NCI-H345 treated with DMSO at 0.1 percent for 48 hours (cell line): ENCODE results near the gene CYP46A1.
"Not testable (repeated sequence)": the region's sequence is repeated elsewhere in the genome, so short reads cannot be mapped to it uniquely, and the experiment has no call there.

Source experiments
- DNase-seq: peaks from one replicate; lab custom pipeline; 2025; ENCODE audit not compliant: unreplicated experiment; lab: John Stamatoyannopoulos, UW

CYP46A1 gene

DNA sequence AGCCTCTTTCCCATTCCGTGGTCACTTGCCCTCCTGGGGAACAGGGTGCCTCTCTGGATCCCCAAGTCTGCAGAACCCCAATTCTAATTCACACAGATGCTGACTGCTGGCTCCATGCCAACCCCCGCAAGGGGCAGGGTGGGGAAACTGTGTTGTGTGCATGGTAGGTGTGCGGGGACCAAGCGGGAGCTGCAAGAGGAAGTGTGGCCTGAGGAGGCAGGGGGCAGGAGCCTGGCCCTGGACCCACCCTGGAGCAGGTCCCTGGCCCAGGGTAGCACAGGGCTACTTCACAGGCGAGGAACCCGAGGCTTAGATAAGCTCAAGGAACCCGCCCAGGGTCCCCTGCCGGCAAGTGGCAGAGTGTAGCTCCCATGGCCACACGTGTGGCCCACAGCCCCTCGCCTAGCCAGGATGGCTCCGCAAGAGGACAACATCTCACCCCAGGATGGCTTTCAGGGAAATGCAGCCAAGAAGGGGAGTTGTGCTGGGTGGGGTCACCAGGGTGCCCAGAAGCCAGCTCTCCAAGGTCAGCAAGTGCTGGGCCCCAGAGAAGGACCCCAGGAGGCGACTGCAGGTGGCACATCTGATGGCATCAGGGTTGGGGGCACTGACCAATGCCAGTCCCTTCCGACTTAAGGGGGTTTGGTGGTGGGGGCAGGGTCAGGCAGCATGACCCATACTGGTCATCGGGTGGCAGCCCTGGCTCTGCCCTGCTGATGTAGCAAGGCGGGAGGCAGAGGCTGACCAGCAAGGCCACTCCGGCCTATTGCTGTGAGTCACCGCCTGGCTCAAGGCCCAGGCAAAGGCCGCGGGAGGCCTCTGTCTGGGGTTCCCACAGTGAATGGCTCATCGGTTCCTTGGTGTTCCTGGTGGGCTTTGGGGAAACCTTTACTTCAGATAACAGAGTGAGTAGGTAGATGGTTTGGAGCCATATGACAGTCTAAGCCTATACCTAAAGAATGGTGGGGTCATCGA, 71.8 kb downstream of the CYP46A1 start:
- no peak for DNase-seq

DNA sequence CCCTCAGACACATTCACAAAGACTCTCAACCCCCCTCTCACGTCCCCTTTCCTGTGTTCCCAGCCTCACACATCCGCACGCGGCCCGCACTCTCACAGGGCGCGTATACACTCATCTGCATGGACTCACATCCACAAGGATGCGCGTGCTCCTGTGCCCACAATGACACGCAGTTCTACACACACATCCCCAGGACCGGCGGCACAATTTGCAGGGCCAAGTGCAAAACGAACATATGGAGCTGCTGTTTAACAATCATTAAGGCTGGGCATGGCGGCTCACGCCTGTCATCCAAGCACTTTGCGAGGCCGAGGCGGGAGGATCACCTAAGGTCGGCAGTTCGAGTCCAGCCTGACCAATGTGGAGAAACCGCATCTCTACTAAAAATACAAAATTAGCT, 72.7 kb downstream of the CYP46A1 start:
- no peak for DNase-seq

DNA sequence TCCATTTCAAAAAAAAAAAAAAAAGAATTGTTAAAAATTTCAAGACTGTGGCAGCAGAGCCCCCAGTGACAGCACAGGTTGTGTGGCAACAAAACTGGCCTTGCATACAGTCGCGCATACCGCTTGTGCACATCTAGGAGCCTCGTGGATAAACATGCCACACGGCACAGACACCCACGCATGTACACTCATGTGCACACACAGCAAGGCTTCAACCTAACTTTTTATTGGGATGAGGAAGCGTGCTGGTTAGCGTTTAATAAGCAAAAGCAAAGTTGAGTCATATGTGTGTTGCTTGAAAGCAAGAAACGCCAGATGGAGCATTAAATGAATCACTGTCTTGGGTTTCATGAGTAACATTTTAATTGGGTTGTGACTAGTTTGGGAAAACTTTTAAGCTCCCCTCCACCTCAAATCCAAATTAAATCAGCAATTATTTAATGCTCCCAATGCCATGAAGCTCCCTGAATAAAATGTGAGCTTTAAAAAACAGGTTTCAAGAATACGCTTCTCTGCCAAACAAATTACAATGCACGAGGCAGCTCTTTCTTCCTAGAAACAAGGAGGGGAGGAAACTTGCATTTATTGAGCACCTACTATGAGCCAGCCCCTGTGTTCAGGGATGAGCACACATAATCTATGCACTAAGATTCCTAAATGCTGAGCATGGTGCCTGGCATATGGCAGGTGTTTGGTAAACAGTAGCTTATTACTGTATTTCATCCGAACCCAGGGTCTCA, 73.4 kb downstream of the CYP46A1 start:
- no peak for DNase-seq

DNA sequence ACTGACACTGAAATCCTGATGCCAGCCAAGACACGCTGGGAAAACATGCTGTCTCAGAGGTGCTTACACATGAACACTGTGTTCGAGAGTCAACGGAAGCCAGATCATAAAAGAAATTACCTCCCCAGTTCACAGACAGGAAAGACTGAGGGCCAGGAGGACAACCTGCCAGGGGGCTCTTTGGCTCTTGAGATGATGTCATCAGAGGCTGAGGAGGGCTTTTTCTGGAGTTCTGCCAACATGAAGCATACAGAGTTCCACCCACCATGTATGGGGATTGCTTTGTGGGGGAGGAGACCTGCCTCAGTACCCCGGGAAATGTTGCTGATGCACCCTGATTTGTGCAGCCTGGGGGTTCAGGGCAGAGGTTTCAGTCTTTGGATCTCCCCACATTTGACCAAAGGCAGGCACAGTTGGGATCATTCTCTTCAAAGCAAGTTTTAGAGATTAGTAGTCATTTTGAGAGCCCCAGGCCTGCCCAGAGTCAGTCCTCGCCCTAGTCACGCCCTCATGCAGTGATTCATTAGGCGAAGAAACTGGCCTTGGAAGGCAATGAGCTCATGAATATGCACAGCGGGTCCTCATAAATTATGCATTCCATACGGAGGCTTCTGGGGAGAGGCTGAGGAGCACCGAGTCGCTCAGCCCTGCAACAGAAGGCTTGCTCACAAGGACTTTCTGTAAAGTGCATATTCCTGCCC, 74.2 kb downstream of the CYP46A1 start:
- no peak for DNase-seq

DNA sequence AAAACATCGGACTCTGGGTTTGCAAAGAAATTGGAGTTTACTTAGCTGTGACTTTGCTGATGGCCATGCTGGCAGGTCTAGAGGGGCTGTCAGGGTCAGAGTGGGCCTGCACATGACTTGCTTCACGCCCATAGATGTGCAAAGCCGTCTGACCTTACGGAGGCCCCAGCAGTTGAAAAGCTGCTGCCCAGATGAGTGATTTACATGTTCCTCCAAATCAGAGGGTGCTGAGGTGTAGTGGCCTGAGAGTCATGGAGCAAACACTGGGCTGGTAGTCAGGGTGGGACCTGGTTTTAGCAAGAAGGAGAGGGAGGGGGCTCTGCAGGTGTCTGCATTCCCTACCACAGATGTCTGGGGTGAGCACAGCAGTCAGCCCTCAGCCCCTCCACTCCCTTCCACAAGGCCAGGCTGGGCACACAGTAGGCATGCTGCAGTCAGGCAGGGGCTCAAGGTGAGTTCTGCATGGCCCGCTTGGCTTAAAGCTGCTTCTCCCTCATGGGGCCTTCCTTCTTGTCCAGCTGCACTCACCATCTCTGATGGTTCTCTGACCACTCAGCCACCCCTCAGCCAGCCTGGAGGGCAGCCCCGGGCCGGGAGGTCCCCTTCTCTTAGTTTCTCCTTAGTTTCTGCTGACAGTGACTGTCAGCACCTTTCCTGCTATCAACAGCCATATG, 74.9 kb downstream of the CYP46A1 start:
- no peak for DNase-seq

DNA sequence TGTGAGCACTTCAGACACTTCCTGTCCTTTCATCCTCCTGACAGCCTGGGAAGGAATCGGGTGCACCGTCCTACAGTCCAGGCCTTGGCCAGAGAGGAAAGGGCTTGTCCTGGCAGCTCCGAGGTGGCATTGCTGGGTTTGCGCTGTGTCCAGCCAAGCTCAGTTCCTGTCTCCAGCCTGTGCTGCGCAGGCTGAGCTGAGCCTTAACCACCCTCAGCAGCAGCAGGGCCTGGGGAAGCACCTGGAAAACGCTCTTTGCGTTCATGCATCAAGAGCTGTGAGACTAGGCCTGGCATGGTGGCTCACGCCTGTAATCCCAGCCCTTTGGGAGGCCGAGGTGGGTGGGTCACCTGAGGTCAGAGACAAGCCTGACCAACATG, 75.4 kb downstream of the CYP46A1 start:
- no peak for DNase-seq

DNA sequence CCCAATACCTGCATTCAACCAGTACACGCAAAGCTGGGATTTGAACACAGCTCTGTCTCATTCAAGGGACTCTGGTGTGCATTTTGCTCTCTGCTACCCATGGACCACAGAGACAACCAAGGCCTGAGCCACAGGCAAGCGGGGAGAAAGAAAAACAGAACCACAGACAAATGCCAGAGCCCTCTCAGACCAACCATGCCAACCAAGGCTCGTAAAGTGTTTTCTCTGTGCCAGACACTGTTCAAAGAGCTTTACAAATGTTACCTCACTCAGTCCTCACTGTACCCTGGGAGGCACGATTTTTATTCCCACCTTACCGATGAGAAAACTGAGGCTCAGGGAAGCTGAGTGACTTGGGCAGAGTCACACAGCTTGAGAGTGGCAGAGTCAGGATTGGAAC, 76.7 kb downstream of the CYP46A1 start:
- no peak for DNase-seq

DNA sequence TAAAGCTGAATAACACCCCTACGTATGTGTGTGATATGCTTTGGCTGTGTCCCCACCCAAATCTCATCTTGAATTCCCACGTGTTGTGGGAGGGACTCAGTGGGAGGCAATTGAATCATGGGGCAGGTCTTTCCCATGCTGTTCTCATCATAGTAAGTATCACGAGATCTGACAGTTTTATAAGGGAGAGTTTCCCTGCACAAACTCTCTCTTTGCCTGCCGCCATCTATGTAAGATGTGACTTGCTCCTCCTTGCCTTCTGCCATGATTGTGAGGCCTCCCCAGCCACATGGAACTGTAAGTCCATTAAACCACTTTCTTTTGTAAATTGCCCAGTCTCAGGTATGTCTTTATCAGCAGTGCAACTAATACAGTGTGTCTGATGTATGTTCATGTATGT, 78.8 kb downstream of the CYP46A1 start:
- not testable (repeated sequence) for DNase-seq

DNA sequence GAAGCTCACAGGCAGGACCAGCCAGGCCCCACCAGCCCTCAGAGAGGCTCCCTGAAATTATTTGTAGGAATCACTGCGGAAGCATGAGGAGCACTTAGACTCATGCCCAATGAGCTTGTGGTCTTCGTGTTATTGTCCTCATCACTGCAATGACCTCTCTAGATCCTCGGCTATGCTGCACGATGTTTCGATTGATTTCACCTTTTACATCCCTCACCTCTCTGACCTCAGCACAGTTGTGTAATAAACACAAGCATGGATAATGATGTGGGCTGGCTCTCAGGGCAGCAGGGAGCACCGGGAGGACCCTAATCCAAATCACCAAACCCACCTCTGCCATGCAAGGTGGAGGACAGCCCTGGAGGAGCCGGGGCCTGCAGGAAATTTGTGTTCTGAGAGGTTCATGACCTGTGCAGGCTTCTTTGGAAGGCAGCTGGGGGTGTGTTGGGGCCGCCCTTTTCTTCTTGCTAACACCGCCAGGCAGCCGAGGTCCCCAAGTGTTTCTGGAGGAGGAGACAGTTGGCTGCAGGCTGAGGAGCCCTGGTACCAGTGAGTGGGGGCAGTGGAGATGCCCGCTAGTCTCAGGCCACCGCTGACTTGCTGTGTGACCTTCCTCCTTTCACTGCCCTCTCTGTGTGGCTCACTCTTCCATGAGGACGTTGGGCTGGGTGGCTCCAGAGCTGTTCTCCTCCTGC, 79.6 kb downstream of the CYP46A1 start:
- no peak for DNase-seq

DNA sequence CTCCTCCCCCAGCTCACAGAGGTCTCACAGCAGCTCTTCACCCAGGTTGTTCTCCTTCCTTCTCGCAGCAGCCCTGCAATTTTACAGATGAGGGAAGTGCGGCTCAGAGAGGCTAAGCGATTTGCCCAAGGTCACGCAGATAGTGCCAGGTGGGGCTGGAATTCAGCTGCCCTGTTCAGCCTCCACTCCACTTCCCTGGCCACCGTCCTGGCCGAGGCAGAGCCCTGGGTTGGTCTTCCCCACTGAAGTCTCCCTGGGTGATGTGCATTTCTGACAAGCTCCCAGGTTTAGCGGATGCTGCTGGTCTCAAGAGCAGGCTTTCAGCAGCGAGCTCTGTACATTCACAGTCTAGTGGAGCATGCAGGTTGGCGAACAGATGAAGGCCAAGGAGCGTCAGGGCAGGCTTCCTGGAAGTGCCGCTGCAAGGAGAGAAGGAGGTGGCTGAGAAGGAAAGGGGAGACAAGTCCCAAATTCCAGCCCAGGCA, 80.2 kb downstream of the CYP46A1 start:
- DNase-seq: no peak

DNA sequence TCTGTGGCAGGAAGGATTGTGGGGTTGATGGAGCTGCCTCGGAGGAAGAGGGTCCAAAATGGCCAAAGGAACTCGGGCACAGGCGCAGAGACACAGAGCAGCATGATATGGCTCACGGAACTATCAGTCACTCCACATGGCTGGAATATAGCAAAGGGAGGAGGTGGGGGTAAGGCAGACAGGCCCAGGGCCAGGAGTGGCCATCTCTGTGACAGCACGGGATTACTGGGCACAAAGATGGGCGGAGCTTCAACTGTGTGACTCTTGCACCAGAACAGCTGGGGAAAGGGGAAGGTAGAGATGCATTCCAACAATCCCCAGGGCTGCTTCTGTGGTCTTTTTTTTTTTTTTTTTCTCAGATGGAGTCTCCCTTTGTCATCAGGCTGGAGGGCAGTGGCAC, 84.3 kb downstream of the CYP46A1 start:
- no peak for DNase-seq

DNA sequence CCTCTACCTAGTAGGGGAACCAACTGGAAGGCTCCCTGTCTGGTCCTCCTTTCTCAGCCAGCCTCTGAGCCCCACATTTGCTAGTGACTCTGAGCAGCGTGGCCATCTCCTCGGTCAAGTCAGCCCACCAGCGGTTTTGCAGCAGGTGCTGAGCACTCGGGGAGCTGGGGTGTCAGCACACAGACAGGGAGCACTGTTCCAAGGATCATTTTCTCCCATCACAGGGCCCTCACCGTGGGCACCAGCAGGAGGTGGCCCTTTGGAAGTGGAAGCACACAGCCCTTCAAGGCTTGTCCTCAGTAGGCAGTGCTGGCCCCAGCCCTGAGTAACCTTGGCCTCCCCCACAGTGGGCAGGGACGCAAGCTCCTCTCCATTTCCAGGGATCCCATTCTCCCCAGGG, 85.0 kb downstream of the CYP46A1 start:
- DNase-seq: no peak

DNA sequence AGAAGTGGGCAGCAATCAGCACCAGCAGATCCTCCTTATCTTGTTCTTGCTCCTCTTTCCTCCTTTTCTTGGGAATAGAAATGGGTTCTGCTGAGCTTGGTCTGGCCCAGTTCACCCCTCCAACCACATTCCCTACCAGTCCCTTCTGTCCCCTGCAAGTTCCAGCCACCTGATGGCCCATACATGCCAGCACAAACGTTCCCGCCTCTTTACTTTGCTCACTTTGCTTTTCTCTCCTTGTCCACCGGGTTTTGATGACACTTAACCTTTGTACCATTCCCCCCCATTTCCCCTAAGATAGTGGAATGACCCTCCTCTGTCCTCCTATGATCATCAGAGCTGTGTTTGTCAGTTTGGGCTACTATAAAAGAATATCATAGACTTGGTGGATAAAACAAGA, 85.7 kb downstream of the CYP46A1 start:
- no peak for DNase-seq

DNA sequence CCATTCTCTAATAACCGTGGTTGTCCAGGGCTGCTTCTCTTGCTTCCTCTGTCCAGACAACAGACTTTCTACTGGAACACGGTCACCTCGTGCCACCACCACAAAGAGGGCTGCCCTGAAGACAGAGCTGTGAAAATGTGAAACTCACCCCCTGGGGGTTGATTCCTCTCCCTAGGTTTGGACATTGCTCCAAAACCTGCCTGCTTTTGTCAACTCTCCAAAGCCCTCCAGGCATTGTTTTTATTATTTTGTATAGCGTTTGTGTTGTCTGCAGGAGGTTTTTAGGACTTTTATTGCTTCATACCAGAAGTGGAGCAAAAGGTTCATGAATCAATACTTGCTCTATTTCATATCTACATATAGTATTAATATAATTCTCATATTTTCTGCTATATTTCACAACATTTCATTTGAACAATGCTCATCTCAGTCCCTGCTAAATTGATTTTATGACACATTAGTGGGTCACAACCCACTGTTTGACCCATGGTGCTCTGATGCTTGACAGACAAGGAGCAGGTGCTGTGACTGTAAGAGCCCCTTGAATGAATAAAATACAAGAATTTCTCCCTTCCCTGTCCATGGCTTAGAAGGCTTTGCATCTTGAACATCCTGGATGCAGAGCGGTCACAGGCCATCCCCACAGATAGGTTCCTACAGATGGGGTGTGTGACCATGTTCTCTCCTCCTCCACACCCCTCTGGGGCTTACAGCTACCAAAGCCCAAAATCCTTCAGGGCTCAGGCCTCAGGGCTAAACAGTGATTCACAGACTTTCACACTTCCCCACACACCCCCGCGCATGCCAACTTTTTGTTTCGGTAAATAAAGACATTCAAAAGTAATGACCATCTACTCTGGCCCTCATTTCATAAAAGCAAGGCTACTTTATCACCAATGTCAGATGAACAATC, 88.5 kb downstream of the CYP46A1 start:
- no peak for DNase-seq

DNA sequence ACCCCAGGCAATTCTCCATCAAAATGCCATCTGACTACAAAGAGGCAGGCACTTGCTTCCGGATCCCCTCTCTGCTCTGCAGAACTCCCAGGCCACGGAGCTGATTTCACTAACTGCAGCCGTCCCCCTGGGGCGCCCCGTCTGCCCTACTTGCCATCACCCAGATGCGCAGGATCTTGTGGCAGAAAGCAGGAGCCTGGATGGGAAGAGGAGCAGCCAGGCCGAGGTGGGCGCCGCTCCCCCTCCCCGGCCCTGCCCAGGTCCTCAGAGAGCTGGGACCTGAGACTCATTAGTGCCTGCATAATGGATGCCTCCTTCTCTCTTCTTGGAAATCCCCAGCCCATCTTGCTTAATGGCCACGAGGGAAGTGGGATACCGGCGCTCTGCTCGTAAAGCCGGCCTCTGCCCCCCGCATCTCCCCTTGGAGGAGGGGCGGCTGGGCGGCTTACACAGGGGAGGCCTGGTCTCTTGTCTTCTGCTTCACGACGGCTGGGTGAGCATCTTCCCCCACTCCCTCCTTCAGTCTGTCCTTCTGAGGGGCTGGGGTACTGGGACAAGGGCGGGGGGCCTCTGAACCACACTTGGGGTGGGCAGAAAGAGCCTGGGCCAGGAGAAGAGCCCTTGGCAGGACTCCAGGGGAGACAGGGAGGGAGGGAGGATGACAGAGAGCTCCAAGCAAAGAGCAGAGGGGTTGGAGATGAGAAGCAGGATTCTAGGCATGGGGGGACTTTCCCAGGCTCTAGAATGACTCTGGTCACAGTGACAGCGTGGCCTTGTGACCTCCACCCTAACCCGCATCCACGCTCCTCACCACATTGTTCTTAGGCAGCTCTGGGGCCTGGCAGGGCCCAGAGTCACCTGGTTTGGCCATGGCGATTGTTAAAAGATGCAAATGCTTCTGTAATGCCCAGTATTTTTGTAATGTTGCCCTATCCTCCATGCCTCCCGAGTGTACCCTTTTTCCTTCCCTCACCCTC, 89.7 kb downstream of the CYP46A1 start:
- no peak for DNase-seq

DNA sequence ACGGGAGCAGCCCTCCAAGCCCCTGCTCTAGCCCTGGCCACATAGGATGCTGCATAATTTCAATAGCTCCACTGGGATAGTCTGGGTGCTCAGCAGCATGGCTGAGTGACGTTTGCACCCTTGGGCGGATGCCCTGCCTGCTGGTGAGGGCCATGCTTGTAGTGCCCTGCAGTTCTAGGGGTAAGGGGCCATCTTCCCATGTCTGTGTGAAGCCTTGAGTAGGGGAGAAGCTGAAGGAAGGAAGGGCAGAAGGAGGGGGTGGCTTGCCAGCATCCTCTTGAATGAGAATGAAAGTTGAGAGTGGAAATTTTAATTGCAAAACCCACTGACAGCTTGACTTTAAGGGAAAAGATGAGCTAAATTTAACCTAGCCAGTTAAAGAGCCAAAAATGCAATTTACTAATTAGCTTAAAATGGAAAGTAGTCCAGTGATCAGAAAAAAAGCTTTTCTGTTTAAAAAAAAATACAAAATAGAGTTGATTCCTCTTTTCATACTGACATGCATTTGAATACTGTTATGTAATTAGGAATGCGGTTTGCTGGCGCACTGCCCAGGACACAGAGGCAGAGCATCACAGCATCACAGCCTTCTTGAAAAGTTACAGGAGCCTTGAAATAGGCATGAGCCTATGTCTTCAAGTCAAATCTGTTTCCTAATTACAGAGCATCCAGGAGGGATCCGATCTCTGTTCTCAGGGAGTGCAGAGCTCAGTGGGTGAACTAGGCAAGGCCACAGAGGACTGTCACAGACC, 90.6 kb downstream of the CYP46A1 start:
- no peak for DNase-seq

DNA sequence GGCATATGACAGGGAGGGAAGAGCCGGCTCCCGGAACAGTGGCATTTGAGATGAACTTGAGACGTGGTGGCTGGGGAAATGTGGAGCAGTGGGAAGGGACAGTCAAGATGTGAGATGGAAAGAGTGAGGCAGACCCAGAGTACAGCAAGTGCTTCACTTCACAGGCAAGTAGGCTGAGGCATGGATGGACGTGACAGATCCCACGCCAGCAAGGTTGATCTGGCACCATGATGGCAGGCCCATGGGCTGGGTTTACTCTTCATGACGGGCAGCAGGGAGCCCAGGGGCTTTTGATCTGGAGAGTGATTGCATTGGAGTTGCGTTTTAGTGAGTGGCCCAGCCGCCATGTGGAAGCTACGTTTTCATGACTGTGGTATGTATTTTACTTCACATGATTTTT, 91.3 kb downstream of the CYP46A1 start:
- DNase-seq: no peak
